Gastroesophageal sphincter (tissue), 3 donors: ENCODE results near the gene OR2K2.

Source experiments
- EP300 ChIP-seq: sonication (generic); formaldehyde crosslinking; IDR thresholded peaks from one replicate; pipeline ENCODE4 v1.6.1; 2017; ENCODE audit warnings: antibody characterized with exemption, mild to moderate bottlenecking
- POLR2AphosphoS5 ChIP-seq: sonication (generic); formaldehyde crosslinking; IDR thresholded peaks from one replicate; pipeline ENCODE4 v1.6.1; 2017; ENCODE audit warnings: antibody characterized with exemption
- TF ChIP-seq, protein P1 (sequence below), 4 experiments: fragments of 200-600 bp in 2 of 4; fragments of 450-650 bp in 2 of 4; sonication (generic) in 1 of 4; IDR thresholded peaks; one replicate each; pipeline ENCODE4 v1.5.1; 2017 to 2019; ENCODE audit warnings: antibody characterized with exemption in 4 of 4, mild to moderate bottlenecking in 2 of 4, moderate library complexity in 2 of 4

DNA sequence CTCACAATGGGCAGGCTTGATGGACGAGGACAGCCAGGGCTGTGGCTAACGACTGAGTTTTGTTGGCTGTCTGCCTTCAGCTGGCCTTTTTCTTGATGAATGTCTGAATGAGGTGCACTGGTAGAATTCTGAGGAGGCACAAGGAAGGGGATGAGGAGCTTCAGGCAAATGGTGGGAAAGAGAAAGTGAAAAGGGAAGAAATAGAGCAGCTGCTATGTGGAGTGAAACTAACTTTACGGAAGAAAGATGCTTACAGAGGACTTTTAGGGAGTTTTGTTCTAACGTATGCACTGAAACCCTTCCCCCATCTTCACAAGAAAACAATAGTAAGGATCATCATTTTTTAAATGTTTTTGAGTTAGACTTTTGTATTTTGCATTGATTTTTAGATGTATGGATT lies 45.3 kb downstream of the OR2K2 start:
- TF ChIP-seq, protein P1, sequence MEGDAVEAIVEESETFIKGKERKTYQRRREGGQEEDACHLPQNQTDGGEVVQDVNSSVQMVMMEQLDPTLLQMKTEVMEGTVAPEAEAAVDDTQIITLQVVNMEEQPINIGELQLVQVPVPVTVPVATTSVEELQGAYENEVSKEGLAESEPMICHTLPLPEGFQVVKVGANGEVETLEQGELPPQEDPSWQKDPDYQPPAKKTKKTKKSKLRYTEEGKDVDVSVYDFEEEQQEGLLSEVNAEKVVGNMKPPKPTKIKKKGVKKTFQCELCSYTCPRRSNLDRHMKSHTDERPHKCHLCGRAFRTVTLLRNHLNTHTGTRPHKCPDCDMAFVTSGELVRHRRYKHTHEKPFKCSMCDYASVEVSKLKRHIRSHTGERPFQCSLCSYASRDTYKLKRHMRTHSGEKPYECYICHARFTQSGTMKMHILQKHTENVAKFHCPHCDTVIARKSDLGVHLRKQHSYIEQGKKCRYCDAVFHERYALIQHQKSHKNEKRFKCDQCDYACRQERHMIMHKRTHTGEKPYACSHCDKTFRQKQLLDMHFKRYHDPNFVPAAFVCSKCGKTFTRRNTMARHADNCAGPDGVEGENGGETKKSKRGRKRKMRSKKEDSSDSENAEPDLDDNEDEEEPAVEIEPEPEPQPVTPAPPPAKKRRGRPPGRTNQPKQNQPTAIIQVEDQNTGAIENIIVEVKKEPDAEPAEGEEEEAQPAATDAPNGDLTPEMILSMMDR (IDR thresholded peaks at IDR 0.05): no peak
- TF ChIP-seq POLR2AphosphoS5 (no peak), EP300 (no peak)
